HG03439 (cell line): Measurements from ENCODE around the gene SF3B2.
A peak's percentile ranks its signal among the peaks of the same experiment; 100 is the strongest.
"Not testable (repeated sequence)": the region's sequence is repeated elsewhere in the genome, so short reads cannot be mapped to it uniquely, and the experiment has no call there.

Experiments used
- ATAC-seq: cut with Tn5 transposase; IDR thresholded peaks from one replicate; pipeline ENCODE4 v1.9.1; 2021; ENCODE audit warnings: mild to moderate bottlenecking, moderate library complexity; ENCODE audit not compliant: unreplicated experiment

Gene SF3B2

GRCh38 chr11:66106786-66107599 is 54.8 kb downstream of the SF3B2 start:
- ATAC-seq: no peak

GRCh38 chr11:66107600-66108510 is 55.7 kb downstream of the SF3B2 start:
- no peak for ATAC-seq

- ATAC-seq: no peak
These were observed 57.1 kb downstream of the SF3B2 start for GRCh38 chr11:66109294-66109693.

GRCh38 chr11:66111158-66111557 is 59.0 kb downstream of the SF3B2 start:
- no peak for ATAC-seq

- ATAC-seq: no peak
These were observed 59.9 kb downstream of the SF3B2 start for GRCh38 chr11:66112041-66112491.

GRCh38 chr11:66112601-66113499 is 60.7 kb downstream of the SF3B2 start:
- no peak for ATAC-seq

GRCh38 chr11:66114957-66115356 is 62.8 kb downstream of the SF3B2 start:
- not testable (repeated sequence) for ATAC-seq

GRCh38 chr11:66115638-66116301 is 63.6 kb downstream of the SF3B2 start:
- peak; percentile 42 for ATAC-seq

GRCh38 chr11:66116576-66117361 is 64.6 kb downstream of the SF3B2 start:
- no peak for ATAC-seq

- ATAC-seq: no peak
These were observed 66.7 kb downstream of the SF3B2 start for GRCh38 chr11:66118847-66119246.
